Hepatocyte (in vitro differentiated cells): ENCODE data around the gene MIA. TPM values are rescaled to one million over a fixed set of nuclear protein-coding genes. Genes with fewer than 3 reads are reported as not detected.
"Not testable (repeated sequence)": the region's sequence is repeated elsewhere in the genome, so short reads cannot be mapped to it uniquely, and the experiment has no call there.

ENCODE experiments used
- DNase-seq: peaks from one replicate; pipeline ENCODE4 v3.0.0-alpha.2; 2016; ENCODE audit warnings: low spot score
- H2AFZ ChIP-seq: fragments of 200-600 bp; sonication (generic); 2 replicates; pipeline ENCODE4 v1.6.0; 2016; ENCODE audit warnings: antibody characterized with exemption, mild to moderate bottlenecking
- H3K27ac ChIP-seq: fragments of 200-600 bp; sonication (generic); 2 replicates; pipeline ENCODE4 v1.5.1; 2016; ENCODE audit warnings: mild to moderate bottlenecking
- H3K27me3 ChIP-seq: fragments of 200-600 bp; sonication (generic); 2 replicates; pipeline ENCODE4 v1.6.1; 2016
- H3K36me3 ChIP-seq: fragments of 200-600 bp; sonication (generic); replicated peaks from 2 replicates; pipeline ENCODE4 v1.5.1; 2016; ENCODE audit warnings: low read depth; ENCODE audit not compliant: insufficient read depth
- H3K4me1 ChIP-seq: fragments of 200-600 bp; sonication (generic); 2 replicates; pipeline ENCODE4 v1.5.1; 2016; ENCODE audit warnings: mild to moderate bottlenecking, moderate library complexity; ENCODE audit not compliant: insufficient read depth
- H3K4me2 ChIP-seq: fragments of 200-600 bp; sonication (generic); 2 replicates; pipeline ENCODE4 v1.6.0; 2016
- H3K4me3 ChIP-seq: fragments of 200-600 bp; sonication (generic); 2 replicates; pipeline ENCODE4 v1.5.1; 2016; ENCODE audit warnings: mild to moderate bottlenecking
- H3K79me2 ChIP-seq: fragments of 200-600 bp; sonication (generic); 2 replicates; pipeline ENCODE4 v1.6.0; 2017; ENCODE audit warnings: mild to moderate bottlenecking
- H3K9me2 ChIP-seq: fragments of 200-600 bp; sonication (generic); replicated peaks from 2 replicates; pipeline ENCODE4 v1.6.0; 2017; ENCODE audit warnings: mild to moderate bottlenecking; ENCODE audit not compliant: insufficient read depth
- H3K9me3 ChIP-seq: fragments of 200-600 bp; sonication (generic); 2 replicates; pipeline ENCODE4 v1.5.1; 2016; ENCODE audit warnings: low read depth, mild to moderate bottlenecking
- H4K20me1 ChIP-seq: fragments of 200-600 bp; sonication (generic); 2 replicates; pipeline ENCODE4 v1.6.0; 2016; ENCODE audit warnings: mild to moderate bottlenecking; ENCODE audit not compliant: insufficient read depth, poor library complexity, severe bottlenecking
- CTCF ChIP-seq: fragments of 200-600 bp; sonication (generic); IDR thresholded peaks from 2 replicates; pipeline ENCODE4 v1.5.1; 2016; ENCODE audit warnings: antibody characterized with exemption, mild to moderate bottlenecking; ENCODE audit not compliant: poor library complexity
- EZH2 ChIP-seq: fragments of 200-600 bp; sonication (generic); IDR thresholded peaks from 2 replicates; pipeline ENCODE4 v1.6.1; 2016; ENCODE audit warnings: antibody characterized with exemption, mild to moderate bottlenecking, borderline replicate concordance
- EZH2phosphoT487 ChIP-seq: fragments of 200-600 bp; sonication (generic); IDR thresholded peaks from one replicate; pipeline ENCODE4 v1.6.1; 2018; ENCODE audit warnings: antibody characterized with exemption, mild to moderate bottlenecking, low read depth, moderate library complexity; ENCODE audit not compliant: unreplicated experiment, severe bottlenecking
- WGBS: methylation state at CpG from one replicate; pipeline ENCODE4 v1.1.6; 2016; ENCODE audit warnings: low lambda C conversion rate; ENCODE audit errors: missing lambda C conversion rate; 5-methylcytosine and 5-hydroxymethylcytosine counted together
- polyA plus RNA-seq: library from polyadenylated mRNA; unstranded; fragments of >200 nt; fragmentation: Nextera tagmentation; extraction: Ambion mirVana; gene quantifications from 2 replicates; pipeline ENCODE4 v1.2.1, GENCODE V29; 2016
- total RNA-seq: library from RNA; depleted of rRNA; stranded (reverse); fragments of >200 nt; gene quantifications from 2 replicates; pipeline ENCODE4 v1.2.3, GENCODE V29; 2014

The MIA gene
- total and polyA plus RNA-seq, 2 experiments from 2014 or later = 0.86 TPM; not detected in 1

DNA sequence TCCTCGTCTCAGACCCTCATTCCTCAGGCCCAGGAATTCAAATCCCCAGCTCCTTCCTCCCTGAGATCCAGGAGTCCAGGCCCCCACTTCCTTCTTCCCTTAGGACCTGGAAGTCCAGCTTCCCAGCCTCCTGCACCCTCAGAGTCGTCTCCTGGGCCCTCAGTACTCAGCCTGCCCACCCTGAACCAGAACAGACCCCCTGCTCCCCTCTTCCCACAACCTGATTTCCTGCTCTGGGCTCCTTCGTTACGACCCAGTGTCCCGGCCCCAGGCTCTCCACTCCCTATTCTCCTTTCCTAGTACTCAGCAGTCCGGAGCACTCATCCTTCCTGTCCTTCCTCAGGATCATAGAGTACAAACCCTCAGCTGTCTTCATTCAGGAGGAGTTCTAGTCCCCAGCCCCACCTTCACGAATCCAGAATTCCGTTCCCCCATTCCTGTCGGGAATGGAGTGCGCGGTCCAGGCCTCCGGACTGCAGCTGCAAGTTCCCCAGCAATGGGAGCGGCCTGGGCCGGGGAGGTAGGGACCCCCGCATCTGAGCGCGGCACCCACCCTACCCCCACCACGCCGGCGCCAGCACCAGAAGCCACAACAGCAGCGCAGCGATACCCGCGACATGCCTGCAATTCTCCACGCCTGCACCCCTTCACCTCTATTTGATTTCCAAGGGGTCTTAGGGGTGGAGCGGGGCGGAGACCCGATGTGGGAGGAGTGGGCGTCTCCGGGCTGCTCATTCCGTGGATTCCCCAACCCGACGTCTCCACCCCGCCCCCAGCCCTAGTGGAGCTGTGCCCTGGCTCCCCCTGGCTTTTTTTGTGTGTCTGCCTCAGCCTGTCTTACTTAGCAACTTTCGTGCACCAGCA is 36.4 kb downstream of the MIA start:
- H3K36me3 ChIP-seq = no peaks in the 10 kb centered on the region
- peak; percentile 77 for DNase-seq
- no peaks in the 10 kb centered on the region for H3K9me3 ChIP-seq
- H3K27ac ChIP-seq = peak overlapping the region; percentile 98
- TF ChIP-seq CTCF (peak; percentile 34), EZH2phosphoT487 (no peak)
- H3K9me2 ChIP-seq = no peaks in the 10 kb centered on the region
- 11% methylated on average over 24 of the region's 35 CpGs for WGBS
- H3K27me3 ChIP-seq = no peaks in the 10 kb centered on the region
- peaks cover 13% of the 10 kb centered on the region for H3K79me2 ChIP-seq
- peak overlapping the region; percentile 55 for H2AFZ ChIP-seq
- peaks cover 4% of the 10 kb centered on the region for H4K20me1 ChIP-seq
- peaks cover 32% of the 10 kb centered on the region for H3K4me1 ChIP-seq
- peak overlapping the region; percentile 91 for H3K4me2 ChIP-seq
- H3K4me3 ChIP-seq = peak overlapping the region; percentile 24

- H3K36me3 ChIP-seq, H3K79me2 ChIP-seq, H3K27me3 ChIP-seq, H3K9me2 ChIP-seq, H3K9me3 ChIP-seq, H4K20me1 ChIP-seq, DNase-seq, H2AFZ ChIP-seq, H3K4me3 ChIP-seq: not testable (repeated sequence)
- Histone ChIP-seq H3K4me1 (peaks cover 32% of the 10 kb centered on the region), H3K27ac (peak overlapping the region; percentile 98), H3K4me2 (peak overlapping the region; percentile 91)
- WGBS = 77% methylated on average over 7 of the region's 7 CpGs
Observed at GRCh38 chr19:40812571-40812970, 37.2 kb downstream of the MIA start.

GRCh38 chr19:40813182-40813581 is 37.9 kb downstream of the MIA start:
- Histone ChIP-seq H3K79me2 (peaks cover 6% of the 10 kb centered on the region), H2AFZ (no peak overlapping the region), H4K20me1 (no peaks in the 10 kb centered on the region), H3K4me3 (no peak overlapping the region), H3K36me3 (no peaks in the 10 kb centered on the region), H3K27me3 (no peaks in the 10 kb centered on the region), H3K9me2 (no peaks in the 10 kb centered on the region), H3K4me1 (peaks cover 32% of the 10 kb centered on the region), H3K27ac (peak overlapping the region; percentile 98), H3K9me3 (no peaks in the 10 kb centered on the region), H3K4me2 (peak overlapping the region; percentile 91)
- no peak for TF ChIP-seq CTCF
- no peak for TF ChIP-seq EZH2
- no peak for TF ChIP-seq EZH2phosphoT487
- WGBS = 47% methylated on average over 2 of the region's 4 CpGs
- no peak for DNase-seq

GRCh38 chr19:40815223-40815622 is 39.9 kb downstream of the MIA start:
- no peak for DNase-seq
- Histone ChIP-seq H3K4me1 (peaks cover 28% of the 10 kb centered on the region), H3K27me3 (no peaks in the 10 kb centered on the region), H4K20me1 (no peaks in the 10 kb centered on the region), H3K9me3 (no peaks in the 10 kb centered on the region), H3K4me3 (no peak overlapping the region), H3K36me3 (no peaks in the 10 kb centered on the region), H3K9me2 (no peaks in the 10 kb centered on the region), H3K27ac (no peak overlapping the region), H3K79me2 (no peaks in the 10 kb centered on the region), H2AFZ (no peak overlapping the region), H3K4me2 (no peak overlapping the region)
- WGBS = 63% methylated on average over 4 of the region's 4 CpGs
- TF ChIP-seq EZH2phosphoT487 = no peak
- TF ChIP-seq EZH2 = no peak
- no peak for TF ChIP-seq CTCF
